Progenitor cell of endocrine pancreas (in vitro differentiated cells): ENCODE data around the gene KRTAP26-1. TPM values are rescaled to one million over a fixed set of nuclear protein-coding genes. Genes with fewer than 3 reads are reported as not detected.

Experiments
- DNase-seq: peaks from one replicate; pipeline ENCODE4 v3.0.0; 2021; ENCODE audit warnings: low spot score; ENCODE audit not compliant: unreplicated experiment
- H3K27ac Mint-ChIP-seq: 2 replicates; pipeline ENCODE4 v1.8.0; 2021; ENCODE audit warnings: mild to moderate bottlenecking, moderate library complexity, mixed read lengths
- H3K27me3 Mint-ChIP-seq: 2 replicates; pipeline ENCODE4 v1.8.0; 2021; ENCODE audit warnings: mixed read lengths
- H3K36me3 Mint-ChIP-seq: 2 replicates; pipeline ENCODE4 v1.8.0; 2022; ENCODE audit warnings: mixed read lengths; ENCODE audit not compliant: insufficient read depth
- H3K4me1 Mint-ChIP-seq: 2 replicates; pipeline ENCODE4 v1.8.0; 2021; ENCODE audit warnings: low read depth, mixed read lengths
- H3K4me3 Mint-ChIP-seq: 2 replicates; pipeline ENCODE4 v1.8.0; 2021; ENCODE audit warnings: low read depth, mild to moderate bottlenecking, moderate library complexity, mixed read lengths
- H3K9me3 Mint-ChIP-seq: 2 replicates; pipeline ENCODE4 v1.8.0; 2021; ENCODE audit warnings: low read depth, mixed read lengths
- CTCF ChIP-seq: fragments of 200-600 bp; sonication (generic); IDR thresholded peaks from one replicate; pipeline ENCODE4 v1.5.0; 2021; ENCODE audit warnings: antibody characterized with exemption, mild to moderate bottlenecking; ENCODE audit not compliant: unreplicated experiment
- total RNA-seq: library from RNA; stranded (reverse); gene quantifications from 2 replicates; pipeline ENCODE4 v1.2.1, GENCODE V29; 2021

The KRTAP26-1 gene
- total RNA-seq, 1 donor from 2014 or later: not detected

- Mint-ChIP-seq H3K4me1 (no peaks in the 10 kb centered on the region), H3K27ac (no peak overlapping the region), H3K9me3 (peaks cover 4% of the 10 kb centered on the region), H3K27me3 (no peaks in the 10 kb centered on the region), H3K4me3 (no peak overlapping the region), H3K36me3 (no peaks in the 10 kb centered on the region)
- no peak for TF ChIP-seq CTCF
- DNase-seq: no peak
These were observed 6.3 kb upstream of the KRTAP26-1 start for GRCh38 chr21:30326390-30326789.

- Mint-ChIP-seq H3K27ac (no peak overlapping the region), H3K9me3 (no peaks in the 10 kb centered on the region), H3K4me3 (no peak overlapping the region), H3K36me3 (no peaks in the 10 kb centered on the region), H3K4me1 (no peaks in the 10 kb centered on the region), H3K27me3 (no peaks in the 10 kb centered on the region)
- TF ChIP-seq CTCF: no peak
- DNase-seq: no peak
These were observed 4.4 kb downstream of the KRTAP26-1 start for GRCh38 chr21:30315701-30316100.

- no peaks in the 10 kb centered on the region for H3K4me1 Mint-ChIP-seq
- DNase-seq: no peak
- peak overlapping the region; percentile 46 for H3K27ac Mint-ChIP-seq
- H3K36me3 Mint-ChIP-seq: no peaks in the 10 kb centered on the region
- no peaks in the 10 kb centered on the region for H3K9me3 Mint-ChIP-seq
- no peak for TF ChIP-seq CTCF
- no peaks in the 10 kb centered on the region for H3K27me3 Mint-ChIP-seq
- no peak overlapping the region for H3K4me3 Mint-ChIP-seq
These were observed 13.2 kb downstream of the KRTAP26-1 start for GRCh38 chr21:30306884-30307283.

- no peaks in the 10 kb centered on the region for H3K9me3 Mint-ChIP-seq
- H3K36me3 Mint-ChIP-seq: no peaks in the 10 kb centered on the region
- no peaks in the 10 kb centered on the region for H3K27me3 Mint-ChIP-seq
- no peak overlapping the region for H3K4me3 Mint-ChIP-seq
- no peak for TF ChIP-seq CTCF
- no peaks in the 10 kb centered on the region for H3K4me1 Mint-ChIP-seq
- no peak overlapping the region for H3K27ac Mint-ChIP-seq
- DNase-seq: no peak
These were observed 15.0 kb downstream of the KRTAP26-1 start for GRCh38 chr21:30305136-30305535.

GRCh38 chr21:30289215-30289614, 30.9 kb downstream of the KRTAP26-1 start, which contains the start of gene KRTAP25-1:
TSS of gene KRTAP25-1 (minus strand) at chr21:30289514. CDS start at chr21:30289490, 24 bp downstream.
- H3K27me3 Mint-ChIP-seq: no peaks in the 10 kb centered on the region
- no peak within 1 kb of the TSS for H3K4me3 Mint-ChIP-seq
- DNase-seq: no peak
- no peak within 1 kb of the TSS for H3K27ac Mint-ChIP-seq
- H3K36me3 Mint-ChIP-seq: no peaks in the 10 kb centered on the region
- no peaks in the 10 kb centered on the region for H3K9me3 Mint-ChIP-seq
- no peaks in the 10 kb centered on the region for H3K4me1 Mint-ChIP-seq
- no peak for TF ChIP-seq CTCF
